ENCODE data around the gene ZXDC. TPM values are rescaled to one million over a fixed set of nuclear protein-coding genes. Genes with fewer than 3 reads are reported as not detected.

Gene ZXDC
- total RNA-seq, 1 experiment from 2014 or later, result 55.4 TPM

GRCh38 chr3:126463521-126463920 lies 12.2 kb downstream of the ZXDC start:
- Histone ChIP-seq H3K36me3 (ENCODE audit: low read depth) (peaks cover 35% of the 10 kb centered on the region), H3K4me3 (no peak overlapping the region), H3K4me1 (replicated peaks; ENCODE audit: insufficient read depth) (no peaks in the 10 kb centered on the region), H3K79me2 (ENCODE audit: low read depth) (peaks cover 15% of the 10 kb centered on the region; the same call in 1 of the 2 replicates), H3K4me2 (no peak overlapping the region), H3K27me3 (ENCODE audit: insufficient read depth, low read depth) (no peaks in the 10 kb centered on the region), H2AFZ (no peak overlapping the region), H3K27ac (no peak overlapping the region), H3K9me2 (ENCODE audit: insufficient read depth) (no peaks in the 10 kb centered on the region), H4K20me1 (ENCODE audit: insufficient read depth) (peaks cover 27% of the 10 kb centered on the region), H3F3A (ENCODE audit: insufficient read depth, low read depth) (no peaks in the 10 kb centered on the region), H3K9me3 (ENCODE audit: insufficient read depth, low read depth) (no peaks in the 10 kb centered on the region)
- POLR2A ChIA-PET (ENCODE audit: unreplicated experiment), result no interaction called here
- no peak for DNase-seq
- CTCF ChIA-PET, result interaction anchor here (0.5 kb wide), 1 partner anchor 1378 kb away, joined by 8 read pairs; no protein-coding TSS in a partner anchor
- intact Hi-C loops (cut with micrococcal nuclease; ENCODE audit: unreplicated experiment), result no loop called here
- TF ChIP-seq, protein P1, sequence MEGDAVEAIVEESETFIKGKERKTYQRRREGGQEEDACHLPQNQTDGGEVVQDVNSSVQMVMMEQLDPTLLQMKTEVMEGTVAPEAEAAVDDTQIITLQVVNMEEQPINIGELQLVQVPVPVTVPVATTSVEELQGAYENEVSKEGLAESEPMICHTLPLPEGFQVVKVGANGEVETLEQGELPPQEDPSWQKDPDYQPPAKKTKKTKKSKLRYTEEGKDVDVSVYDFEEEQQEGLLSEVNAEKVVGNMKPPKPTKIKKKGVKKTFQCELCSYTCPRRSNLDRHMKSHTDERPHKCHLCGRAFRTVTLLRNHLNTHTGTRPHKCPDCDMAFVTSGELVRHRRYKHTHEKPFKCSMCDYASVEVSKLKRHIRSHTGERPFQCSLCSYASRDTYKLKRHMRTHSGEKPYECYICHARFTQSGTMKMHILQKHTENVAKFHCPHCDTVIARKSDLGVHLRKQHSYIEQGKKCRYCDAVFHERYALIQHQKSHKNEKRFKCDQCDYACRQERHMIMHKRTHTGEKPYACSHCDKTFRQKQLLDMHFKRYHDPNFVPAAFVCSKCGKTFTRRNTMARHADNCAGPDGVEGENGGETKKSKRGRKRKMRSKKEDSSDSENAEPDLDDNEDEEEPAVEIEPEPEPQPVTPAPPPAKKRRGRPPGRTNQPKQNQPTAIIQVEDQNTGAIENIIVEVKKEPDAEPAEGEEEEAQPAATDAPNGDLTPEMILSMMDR (conservative IDR thresholded peaks at IDR 0.05), result no peak
- no peak for TF ChIP-seq EZH2 (IDR thresholded peaks at IDR 0.05; ENCODE audit: low read depth)
- no TSS peak for BruUV-seq (replicated peaks)

DNA sequence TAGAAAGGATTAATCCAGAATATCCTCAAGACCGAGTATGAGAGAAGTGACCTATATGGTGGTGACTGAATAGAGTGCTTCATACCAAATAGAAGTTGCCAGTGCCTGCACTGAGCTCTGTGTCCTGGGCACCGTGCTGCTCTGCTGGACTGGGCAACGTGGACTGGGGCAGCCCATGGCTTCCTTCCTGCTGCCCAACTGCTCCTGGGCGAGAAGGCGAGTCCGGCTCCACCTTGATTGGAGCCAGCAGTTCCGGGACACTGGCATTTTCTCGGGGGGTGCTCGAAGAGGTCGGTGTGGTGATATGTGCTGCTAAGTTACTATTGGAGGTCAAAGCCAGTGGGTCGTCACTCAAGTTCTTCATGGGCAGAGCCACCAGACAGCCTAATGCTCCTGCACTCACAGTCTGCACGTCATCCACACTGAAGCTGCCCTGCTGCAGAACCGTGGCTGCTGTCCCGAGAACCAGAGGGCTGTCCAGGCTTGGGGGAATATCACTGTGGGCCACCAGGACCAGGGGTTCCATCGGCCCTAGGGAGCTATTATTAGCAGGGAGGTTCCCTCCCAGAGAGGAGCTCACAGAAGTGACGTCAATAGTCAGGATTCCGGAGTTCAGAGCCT lies 14.1 kb downstream of the ZXDC start:
- no peaks in the 10 kb centered on the region for H3K9me3 ChIP-seq (ENCODE audit: insufficient read depth, low read depth)
- H2AFZ ChIP-seq, result no peak overlapping the region
- no TSS peak for BruUV-seq (replicated peaks)
- H3F3A ChIP-seq (ENCODE audit: insufficient read depth, low read depth), result no peaks in the 10 kb centered on the region
- TF ChIP-seq, protein P1 (conservative IDR thresholded peaks at IDR 0.05), result no peak
- TF ChIP-seq EZH2 (IDR thresholded peaks at IDR 0.05; ENCODE audit: low read depth), result no peak
- H3K27me3 ChIP-seq (ENCODE audit: insufficient read depth, low read depth), result no peaks in the 10 kb centered on the region
- H3K36me3 ChIP-seq (ENCODE audit: low read depth), result peaks cover 35% of the 10 kb centered on the region
- no peak overlapping the region for H3K27ac ChIP-seq
- H3K4me2 ChIP-seq, result no peak overlapping the region
- CTCF ChIA-PET, result no interaction called here
- intact Hi-C loops (cut with micrococcal nuclease; ENCODE audit: unreplicated experiment), result no loop called here
- H3K9me2 ChIP-seq (ENCODE audit: insufficient read depth), result no peaks in the 10 kb centered on the region
- H4K20me1 ChIP-seq (ENCODE audit: insufficient read depth), result peaks cover 36% of the 10 kb centered on the region
- POLR2A ChIA-PET (ENCODE audit: unreplicated experiment), result interaction anchor here (0.7 kb wide), 1 partner anchor 473 kb away, joined by 3 read pairs; no protein-coding TSS in a partner anchor
- H3K4me3 ChIP-seq, result no peak overlapping the region
- no peak for DNase-seq
- 0 out of 2 replicates have a peak, but pooled peaks cover 3% of the 10 kb centered on the region for H3K79me2 ChIP-seq (ENCODE audit: low read depth)
- H3K4me1 ChIP-seq (replicated peaks; ENCODE audit: insufficient read depth), result no peaks in the 10 kb centered on the region

DNA sequence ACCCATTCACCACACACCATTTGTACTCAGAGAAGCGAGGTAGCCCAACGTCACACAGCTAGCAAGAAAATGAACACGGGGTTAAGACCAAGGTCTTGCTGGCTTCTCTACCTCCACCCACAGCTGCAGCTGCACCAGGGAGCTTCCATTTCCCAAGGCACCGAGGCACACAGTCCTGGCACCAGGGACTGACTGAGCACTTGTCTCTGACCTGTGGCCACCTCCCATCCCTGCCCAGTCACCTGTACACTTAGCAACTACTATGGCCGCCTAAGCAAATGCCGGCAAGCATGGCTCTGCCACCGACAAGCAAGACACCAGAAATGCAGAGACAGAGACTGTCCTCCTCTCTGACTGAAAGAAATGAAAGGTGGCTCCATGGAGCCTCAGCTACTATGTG lies 15.3 kb downstream of the ZXDC start:
- Histone ChIP-seq H3K27ac (no peak overlapping the region), H3K4me3 (no peak overlapping the region), H3K79me2 (ENCODE audit: low read depth) (0 out of 2 replicates have a peak, but pooled peaks cover 3% of the 10 kb centered on the region), H3K9me3 (ENCODE audit: insufficient read depth, low read depth) (no peaks in the 10 kb centered on the region), H2AFZ (no peak overlapping the region), H4K20me1 (ENCODE audit: insufficient read depth) (peaks cover 46% of the 10 kb centered on the region), H3F3A (ENCODE audit: insufficient read depth, low read depth) (no peaks in the 10 kb centered on the region; the same call in 1 of the 2 replicates), H3K4me1 (replicated peaks; ENCODE audit: insufficient read depth) (no peaks in the 10 kb centered on the region), H3K27me3 (ENCODE audit: insufficient read depth, low read depth) (no peaks in the 10 kb centered on the region), H3K9me2 (ENCODE audit: insufficient read depth) (no peaks in the 10 kb centered on the region), H3K4me2 (no peak overlapping the region), H3K36me3 (ENCODE audit: low read depth) (peaks cover 27% of the 10 kb centered on the region)
- CTCF ChIA-PET, result no interaction called here
- intact Hi-C loops (cut with micrococcal nuclease; ENCODE audit: unreplicated experiment), result no loop called here
- no peak for TF ChIP-seq EZH2 (IDR thresholded peaks at IDR 0.05; ENCODE audit: low read depth)
- TF ChIP-seq, protein P1 (conservative IDR thresholded peaks at IDR 0.05), result no peak
- POLR2A ChIA-PET (ENCODE audit: unreplicated experiment), result no interaction called here
- no TSS peak for BruUV-seq (replicated peaks)
- DNase-seq, result no peak

All from PC-9 (cell line).